ENCODE results near the gene KIFBP. TPM values are rescaled to one million over a fixed set of nuclear protein-coding genes. Genes with fewer than 3 reads are reported as not detected.
A peak's percentile ranks its signal among the peaks of the same experiment; 100 is the strongest.

Gene KIFBP
- total and polyA plus RNA-seq, 2 of the 13 experiments (the other 11 are each of a cell fraction or from before 2014, with no cell fraction given), result 13.0 to 21.9 TPM

GRCh38 chr10:69056536-69057260 lies 68.1 kb downstream of the KIFBP start (continued):
- no peak for TF ChIP-seq ZNF609 (CRISPR knock-in tag; IDR thresholded peaks at IDR 0.05; ENCODE audit: borderline replicate concordance)
- 0 out of 2 replicates have a peak, but pooled peaks have one; percentile 5 for TF ChIP-seq MED1 (CRISPR knock-in tag; IDR thresholded peaks at IDR 0.05)
- no peak for TF ChIP-seq ZSCAN31 (CRISPR knock-in tag; IDR thresholded peaks at IDR 0.05; ENCODE audit: low read depth)
- 0 out of 2 replicates have a peak, but pooled peaks have one; percentile 0 for TF ChIP-seq KAT8 (CRISPR knock-in tag; IDR thresholded peaks at IDR 0.05)
- 0 out of 2 replicates have a peak, but pooled peaks have one; percentile 15 for TF ChIP-seq PHF21A (CRISPR knock-in tag; IDR thresholded peaks at IDR 0.05)
- 0 out of 2 replicates have a peak, but pooled peaks have one; percentile 61 for TF ChIP-seq ZNF431 (CRISPR knock-in tag; IDR thresholded peaks at IDR 0.05; ENCODE audit: borderline replicate concordance, low read depth)
- TF ChIP-seq ISL2 (CRISPR knock-in tag; IDR thresholded peaks at IDR 0.05), result no peak
- TF ChIP-seq THAP9 (CRISPR knock-in tag; IDR thresholded peaks at IDR 0.05; ENCODE audit: borderline replicate concordance), result no peak
